GM21528 (cell line): ENCODE data around the gene TYR.
"Not testable (repeated sequence)": the region's sequence is repeated elsewhere in the genome, so short reads cannot be mapped to it uniquely, and the experiment has no call there.

ENCODE experiments used
- ATAC-seq: cut with Tn5 transposase; IDR thresholded peaks from one replicate; pipeline ENCODE4 v1.9.1; 2021; ENCODE audit warnings: mild to moderate bottlenecking, moderate library complexity; ENCODE audit not compliant: unreplicated experiment, low FRiP score

Gene TYR

DNA sequence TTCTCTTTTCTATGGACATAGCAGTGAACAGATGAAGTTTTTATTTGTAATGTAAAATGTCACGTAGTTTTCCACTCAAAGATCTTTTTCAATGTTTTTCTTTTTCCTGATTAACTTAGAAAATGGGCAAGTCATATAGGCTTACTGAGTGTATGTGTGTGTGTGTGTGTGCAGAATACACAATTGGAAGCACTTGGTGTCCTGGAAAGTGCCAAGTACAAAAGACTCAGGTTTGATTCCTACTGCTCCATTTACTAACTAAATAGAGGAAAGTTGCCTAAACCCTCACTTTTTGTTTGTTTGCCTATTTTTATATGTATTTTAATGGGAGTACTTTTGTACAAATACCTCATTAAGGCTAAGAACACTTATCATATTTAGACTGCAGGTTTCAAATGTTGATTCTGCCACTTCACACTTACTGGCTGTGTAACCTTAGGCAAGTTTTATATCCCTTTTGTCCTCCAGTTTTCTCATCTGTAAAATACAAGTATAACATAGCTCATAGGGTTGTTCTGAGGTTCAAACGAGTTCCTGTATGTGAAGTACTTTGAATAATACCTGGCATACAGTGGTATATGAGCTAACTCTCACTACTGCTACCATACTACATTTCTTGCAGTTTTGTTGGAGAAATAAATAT is 90.1 kb downstream of the TYR start:
- no peak for ATAC-seq

DNA sequence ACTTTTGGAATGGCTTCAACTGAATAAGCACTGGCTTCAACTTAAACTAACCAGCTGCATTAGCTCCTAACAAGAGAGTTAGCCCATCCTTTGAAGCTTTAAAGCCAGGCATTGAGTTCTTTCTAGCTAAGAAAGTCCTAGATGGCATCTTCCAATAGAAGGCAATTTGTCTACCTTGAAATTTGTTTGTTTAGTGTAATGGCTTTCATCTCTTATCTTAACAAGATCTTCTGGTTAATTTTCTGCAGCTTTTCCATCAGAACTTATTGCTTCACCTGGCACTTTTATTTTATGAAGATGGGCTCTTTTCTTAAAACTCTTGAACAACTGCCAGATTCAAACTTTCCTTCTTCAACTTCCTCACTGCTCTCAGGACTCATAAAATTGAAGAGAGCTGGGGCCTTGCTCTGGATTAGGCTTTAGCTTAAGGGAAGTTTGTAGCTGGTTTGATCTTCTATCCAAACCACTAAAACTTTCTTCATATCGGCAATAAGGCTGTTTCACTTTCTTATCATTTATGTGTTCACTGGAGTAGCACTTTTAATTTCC is 94.9 kb downstream of the TYR start:
- ATAC-seq, result not testable (repeated sequence)

DNA sequence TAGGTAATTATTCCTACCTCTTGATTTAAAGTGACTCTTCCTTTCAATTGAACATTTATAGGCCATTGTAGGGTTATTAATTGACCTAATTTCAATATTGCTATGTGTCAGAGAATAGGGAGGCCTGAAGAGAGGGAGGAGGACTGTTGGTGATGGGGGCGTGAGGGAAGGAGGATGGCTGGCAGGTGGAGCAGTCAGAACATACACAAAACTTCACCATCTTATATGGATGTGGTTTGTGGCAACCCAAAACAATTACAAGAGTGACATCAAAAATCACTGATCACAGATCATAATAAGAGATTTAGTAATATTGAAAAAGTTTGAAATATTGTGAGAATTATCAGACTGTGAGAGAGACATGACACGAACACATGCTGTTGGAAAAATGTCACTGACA is 95.5 kb downstream of the TYR start:
- not testable (repeated sequence) for ATAC-seq

DNA sequence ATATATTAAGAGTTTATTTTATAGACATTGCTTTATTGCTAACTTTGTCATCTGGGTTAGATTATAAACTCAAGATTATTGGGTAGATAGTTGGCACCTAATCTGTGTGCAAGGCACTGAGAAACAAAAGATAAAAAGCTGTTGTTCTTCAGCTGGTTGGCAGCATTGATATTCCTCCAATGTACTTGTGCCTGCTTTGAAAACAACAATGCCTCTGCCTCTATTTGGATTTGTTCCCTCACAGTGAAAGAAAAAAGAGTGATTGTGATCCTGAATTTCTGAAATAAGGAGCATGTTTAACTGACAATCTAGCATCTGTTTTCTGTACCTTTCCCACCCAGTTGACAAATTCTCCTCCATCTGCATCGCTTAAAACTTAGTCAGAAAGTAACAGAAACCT is 98.3 kb downstream of the TYR start:
- ATAC-seq, result no peak

DNA sequence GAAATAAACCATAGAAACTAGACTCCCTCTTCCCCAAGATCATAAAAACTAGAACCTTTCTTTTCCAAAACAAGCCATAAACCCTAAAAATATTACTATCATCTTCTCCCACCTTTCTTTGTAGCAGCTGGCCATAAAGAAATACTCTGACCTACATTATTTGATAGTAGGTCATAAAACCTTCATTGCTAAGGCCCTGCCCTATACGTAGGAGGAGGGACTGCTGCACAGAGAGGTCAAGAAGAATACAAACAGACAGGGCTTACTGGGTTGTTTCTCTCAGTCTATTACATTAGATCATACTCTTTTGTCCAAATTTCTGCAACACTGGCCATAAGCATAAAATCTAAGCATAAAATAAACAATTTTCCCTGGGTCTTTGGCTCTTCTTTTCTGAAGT is 101.5 kb downstream of the TYR start:
- ATAC-seq, result no peak

DNA sequence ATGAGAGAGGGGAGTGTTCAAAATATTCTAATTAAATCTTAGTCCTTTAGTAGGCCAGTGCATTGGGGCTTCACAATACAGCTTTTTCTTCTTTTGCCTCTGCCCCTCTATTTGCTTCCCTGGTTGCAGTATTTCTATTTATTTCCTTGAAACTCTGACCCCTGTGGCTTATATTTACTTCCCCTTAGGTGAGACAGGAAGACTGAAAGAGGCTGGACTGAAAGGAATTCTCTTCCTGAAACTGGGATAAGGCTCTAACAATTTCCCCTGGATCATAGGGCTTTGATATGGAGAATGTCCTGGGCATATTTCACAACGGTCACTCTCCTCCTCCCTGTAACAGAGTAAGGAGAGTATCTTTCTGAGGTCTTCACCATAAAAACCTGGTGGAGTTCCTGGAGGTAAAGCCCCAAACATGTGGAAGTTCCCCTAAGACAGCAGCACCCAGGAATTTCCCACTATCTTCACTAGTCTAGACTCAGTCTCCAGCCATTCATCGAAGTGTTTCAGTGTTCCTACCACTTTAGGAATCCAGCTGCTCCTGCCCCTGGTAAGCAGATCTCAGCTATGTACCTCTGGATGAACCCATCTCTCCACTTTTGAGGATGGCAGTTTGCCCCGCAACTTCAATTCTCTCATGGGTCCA is 103.5 kb downstream of the TYR start:
- not testable (repeated sequence) for ATAC-seq

DNA sequence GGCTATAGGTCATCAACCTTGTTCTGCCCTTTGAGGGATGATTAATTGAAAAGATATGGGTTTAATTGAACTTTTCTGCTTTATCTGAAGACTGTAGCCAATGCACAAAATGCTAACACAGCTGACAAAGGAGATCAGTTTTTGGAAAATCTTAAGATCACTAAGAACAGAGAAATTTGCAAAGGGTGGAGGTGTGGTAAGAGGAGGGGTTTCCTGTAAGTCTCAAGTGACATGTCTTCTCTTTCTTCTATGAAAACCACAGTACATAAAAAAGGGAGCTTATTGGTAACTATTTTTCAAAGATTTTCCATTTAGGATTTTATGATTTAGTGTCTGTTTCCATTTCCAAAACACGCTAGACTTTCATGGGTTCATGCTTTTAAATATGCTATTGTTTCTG is 108.9 kb downstream of the TYR start:
- not testable (repeated sequence) for ATAC-seq

DNA sequence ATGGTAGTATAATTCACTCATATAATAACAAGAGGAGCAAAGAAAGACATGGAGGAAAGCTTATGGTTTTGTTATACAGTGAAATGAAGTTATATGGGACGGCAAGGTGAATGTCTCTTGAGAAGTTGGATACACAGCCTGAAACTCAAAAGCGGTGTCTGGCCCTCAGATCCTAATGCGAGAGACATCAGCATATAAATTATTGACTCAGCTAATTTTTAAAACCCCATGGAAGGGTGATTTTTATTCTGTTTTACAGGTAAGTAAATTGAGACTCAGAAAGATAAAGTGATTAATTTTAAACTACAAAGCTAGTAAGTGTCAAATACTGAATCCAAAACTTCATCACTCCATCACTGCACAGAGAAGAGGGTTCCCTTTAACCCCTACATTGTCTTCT is 110.3 kb downstream of the TYR start:
- not testable (repeated sequence) for ATAC-seq

DNA sequence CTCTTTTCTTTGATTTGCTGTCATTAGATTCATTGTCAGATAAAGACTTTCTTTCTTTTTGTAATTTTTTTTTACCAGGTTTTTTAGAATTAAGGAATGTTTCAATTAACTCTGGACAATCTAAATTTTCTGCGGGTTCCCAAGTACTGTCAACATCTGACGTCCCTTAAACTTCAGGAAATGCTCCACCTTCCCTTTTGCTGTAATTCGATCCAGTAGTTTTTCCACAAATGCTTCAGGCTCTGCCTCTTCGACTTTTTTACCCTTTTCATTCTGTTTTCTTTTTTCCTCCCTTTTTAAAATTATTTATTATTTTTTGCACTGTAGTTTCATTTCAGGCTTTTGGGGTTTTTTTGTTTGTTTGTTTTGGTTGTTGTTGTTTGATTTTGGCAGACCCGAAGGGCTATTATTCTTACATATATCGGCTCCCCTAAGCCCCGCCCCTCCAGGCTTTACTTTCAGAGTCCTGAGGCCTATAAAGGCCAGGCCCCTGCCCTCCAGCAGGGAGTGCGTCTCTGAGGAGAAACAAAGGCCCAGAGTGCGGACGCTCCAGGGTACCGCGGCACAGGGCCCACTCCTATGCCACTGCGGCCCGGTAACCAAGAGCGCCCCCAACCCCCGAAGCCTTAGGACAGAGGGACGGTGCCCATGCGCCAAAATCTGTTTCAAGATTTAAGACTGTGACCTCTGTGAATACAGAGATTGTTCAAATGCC is 116.4 kb downstream of the TYR start:
- ATAC-seq, result no peak

DNA sequence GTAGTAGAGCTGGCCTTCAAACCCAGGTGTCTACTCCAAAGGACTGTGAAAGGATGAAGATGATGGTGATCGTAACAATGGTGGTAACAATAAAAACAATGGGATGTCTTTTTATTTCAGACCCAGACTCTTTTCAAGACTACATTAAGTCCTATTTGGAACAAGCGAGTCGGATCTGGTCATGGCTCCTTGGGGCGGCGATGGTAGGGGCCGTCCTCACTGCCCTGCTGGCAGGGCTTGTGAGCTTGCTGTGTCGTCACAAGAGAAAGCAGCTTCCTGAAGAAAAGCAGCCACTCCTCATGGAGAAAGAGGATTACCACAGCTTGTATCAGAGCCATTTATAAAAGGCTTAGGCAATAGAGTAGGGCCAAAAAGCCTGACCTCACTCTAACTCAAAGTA is 117.3 kb downstream of the TYR start:
- not testable (repeated sequence) for ATAC-seq

DNA sequence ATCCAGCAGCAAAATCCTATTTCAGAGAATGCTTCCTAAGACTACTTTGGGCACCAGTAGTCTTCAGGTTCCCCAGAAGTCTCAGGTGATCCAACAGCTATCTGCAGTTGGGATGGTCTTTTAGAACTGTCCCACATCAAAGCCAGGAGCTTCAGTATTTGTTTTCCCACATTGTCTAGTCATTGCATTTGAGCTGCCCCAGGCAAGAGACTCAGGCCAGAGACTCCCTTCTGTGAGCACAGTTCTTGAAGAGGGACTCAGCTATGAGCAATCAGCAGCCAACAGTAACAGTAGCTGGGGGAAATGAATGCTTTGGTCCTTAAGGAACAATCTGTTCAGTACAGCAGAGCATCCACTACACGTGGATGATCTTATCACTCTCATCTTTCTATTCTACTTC is 125.4 kb downstream of the TYR start:
- ATAC-seq, result not testable (repeated sequence)

DNA sequence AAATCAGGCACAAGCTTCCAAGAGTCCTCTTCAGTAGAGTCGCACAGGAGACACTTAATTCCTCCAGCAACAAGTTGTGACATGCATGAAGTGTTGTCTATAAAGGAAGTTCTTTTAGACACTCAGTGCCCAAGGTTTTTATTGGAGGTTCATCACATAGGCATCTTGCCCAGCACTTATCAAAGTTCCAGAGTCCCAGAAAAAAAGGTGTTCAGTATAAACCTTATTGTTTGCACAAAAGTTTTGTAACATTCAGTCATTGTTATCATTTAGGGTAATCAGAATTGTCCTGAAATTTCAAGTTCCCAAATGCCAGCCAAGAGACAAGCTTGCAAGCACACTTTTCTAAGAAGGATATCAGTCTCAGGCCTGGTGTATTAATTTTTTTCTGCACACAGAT is 130.6 kb downstream of the TYR start:
- not testable (repeated sequence) for ATAC-seq

DNA sequence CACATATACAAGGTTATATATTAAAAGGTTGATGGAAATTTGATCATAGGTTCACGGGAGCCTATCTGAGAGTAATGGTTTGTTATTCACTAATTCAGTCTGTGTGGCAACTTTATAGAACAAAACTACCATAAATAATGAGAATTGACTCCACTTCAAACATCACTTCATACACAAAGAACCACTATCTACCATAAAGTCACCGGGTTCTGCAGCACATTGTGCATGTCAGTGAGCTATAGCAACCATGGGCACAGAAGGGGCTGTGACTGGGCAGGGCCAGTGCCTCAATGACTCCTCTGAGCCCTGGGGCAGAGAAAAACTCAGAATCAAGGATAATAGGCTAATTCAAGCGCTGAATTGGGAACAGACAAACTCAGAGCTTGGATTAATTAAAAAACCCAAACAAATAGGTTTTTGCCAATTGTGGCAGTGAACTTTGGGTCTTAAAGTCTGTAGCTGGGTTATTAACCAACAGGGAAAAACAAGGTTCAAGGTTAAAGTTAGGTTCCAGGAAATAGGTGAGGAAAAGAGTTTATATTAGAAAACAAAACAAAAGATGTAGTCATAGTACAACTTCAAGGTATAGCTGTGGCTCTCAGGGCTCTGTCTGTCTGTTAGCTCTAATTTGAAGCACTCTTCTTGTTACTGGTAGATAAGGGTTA is 131.8 kb downstream of the TYR start:
- not testable (repeated sequence) for ATAC-seq

DNA sequence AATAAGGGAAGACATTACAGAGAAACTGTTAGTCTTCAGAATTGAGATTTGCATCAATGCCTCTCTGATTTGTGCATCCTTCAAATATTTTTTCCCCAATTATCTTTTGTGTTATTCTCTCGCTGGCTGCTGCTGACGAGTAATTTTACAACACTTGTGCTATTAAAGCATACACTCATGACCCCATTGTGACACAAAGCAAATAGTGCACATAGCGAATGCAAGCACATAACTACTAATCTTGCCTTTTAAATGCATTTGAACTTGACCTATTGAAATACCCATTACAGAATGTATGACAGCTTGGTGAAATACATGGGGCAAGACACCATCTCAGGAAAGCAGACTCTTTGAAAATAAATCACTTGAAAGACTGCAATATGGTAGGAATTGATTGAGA is 132.9 kb downstream of the TYR start:
- not testable (repeated sequence) for ATAC-seq

DNA sequence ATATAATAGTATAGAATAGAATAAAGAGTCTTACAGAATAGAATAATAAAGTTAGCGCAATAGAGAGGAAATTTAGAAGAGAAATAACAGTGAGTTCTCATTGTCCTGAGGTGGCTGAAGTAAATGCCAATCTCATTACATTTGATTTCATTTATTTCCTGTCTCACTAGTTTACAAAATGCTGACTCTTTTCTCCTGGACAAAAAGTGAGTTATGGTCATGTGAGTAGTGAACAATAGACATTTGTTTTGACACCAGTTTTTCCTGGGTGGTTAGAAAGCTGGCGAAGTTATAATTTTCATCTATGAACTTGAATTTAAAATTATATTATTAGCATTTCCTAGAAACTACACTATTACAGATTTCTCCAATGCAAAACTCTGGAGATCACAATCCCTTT is 143.7 kb downstream of the TYR start:
- ATAC-seq, result no peak

DNA sequence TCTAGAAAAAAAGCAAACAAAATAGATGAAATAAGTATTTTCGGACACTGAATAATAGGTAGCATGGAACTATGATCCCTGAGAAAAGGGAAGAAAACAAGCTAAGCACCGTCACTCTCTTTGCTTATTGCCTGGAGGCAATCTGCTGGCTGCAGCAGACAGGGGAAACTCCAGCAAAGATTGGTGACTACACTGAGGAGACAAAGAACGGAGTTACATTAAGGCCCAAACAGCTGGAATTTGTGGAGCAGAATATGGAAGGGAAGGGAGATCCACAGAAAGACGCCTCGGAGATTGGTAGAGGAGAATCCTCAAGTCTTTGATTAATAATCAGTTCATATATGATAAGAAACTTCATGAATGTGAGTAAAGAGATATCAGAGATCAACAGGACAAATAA is 150.2 kb downstream of the TYR start:
- ATAC-seq, result no peak

DNA sequence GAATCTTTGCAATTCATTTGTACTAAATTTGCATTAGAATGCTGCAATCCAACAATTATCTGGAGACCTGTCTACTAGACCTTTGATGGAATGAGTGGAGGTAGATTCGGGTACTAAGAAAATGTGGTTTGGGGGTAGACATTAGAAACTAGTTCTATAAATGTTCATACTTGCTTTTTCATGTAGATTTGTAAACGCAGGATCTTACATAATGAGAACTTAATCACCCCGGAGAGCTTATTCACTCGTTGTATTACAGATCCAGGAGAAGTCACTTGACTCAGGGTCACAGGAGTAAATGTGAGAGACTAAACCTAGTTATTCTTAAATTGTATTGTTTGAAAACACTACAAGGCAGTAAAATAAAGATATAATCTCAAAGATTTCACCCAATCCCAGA is 154.3 kb downstream of the TYR start:
- not testable (repeated sequence) for ATAC-seq

DNA sequence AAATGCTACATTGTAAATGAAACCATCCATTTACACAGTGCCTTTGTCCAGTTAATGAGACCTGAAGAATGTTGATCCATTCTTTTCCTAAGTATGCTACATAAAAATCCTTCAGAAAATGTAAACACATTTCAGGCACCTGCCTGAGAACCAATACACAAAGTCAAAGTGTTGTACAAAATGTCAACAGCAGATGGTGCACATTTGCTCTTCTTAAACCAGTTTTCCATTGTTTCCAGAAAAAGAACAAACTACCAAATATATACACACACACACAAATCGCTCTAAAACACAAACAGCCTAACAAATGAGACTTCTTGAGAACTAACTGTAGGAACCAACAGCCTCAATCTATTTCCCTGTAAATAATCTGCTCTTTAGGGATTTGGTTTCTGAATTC is 156.0 kb downstream of the TYR start:
- not testable (repeated sequence) for ATAC-seq

DNA sequence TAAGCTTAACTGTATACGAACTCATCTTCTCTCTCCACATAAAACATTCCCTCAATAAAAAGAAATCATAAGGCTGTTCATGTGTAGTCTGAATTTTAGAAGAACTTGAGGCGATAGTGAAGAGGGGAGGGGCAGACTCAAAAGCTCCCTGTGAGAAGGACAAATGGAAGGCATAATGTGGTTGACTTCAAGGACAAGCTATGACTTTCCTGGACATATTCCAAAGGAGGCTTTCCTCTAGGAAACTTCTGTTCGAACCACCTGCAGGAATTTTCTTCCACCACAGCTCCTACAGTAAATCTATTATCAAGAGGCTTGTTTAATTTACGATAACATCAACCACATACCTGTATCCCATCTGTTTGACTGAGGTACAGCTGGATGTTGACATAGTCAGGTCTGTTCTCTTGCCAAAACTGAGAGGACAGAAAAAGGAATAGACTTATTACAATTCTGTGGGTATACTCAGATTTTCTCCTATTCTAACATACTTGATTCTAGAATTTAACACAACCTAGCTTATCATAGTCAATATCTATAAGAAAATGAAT is 159.5 kb downstream of the TYR start:
- ATAC-seq, result not testable (repeated sequence)

DNA sequence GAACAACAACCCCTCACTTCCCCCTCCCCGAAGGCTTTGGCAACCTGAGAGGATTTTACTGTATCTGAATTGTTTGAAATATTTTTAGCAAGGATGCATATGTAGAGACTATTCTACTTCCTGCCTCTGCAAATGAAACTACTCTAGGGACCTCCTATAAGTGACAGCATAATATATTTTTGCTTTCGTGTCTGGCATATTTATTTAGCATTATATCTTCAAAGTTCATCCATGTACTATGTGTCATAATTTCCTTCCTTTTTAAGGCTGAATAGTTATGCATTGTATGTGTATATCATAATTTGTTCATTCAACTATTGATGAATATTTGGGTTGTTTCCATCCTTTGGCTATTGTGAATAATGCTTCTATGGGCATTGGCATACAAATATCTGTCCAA is 160.4 kb downstream of the TYR start:
- not testable (repeated sequence) for ATAC-seq

DNA sequence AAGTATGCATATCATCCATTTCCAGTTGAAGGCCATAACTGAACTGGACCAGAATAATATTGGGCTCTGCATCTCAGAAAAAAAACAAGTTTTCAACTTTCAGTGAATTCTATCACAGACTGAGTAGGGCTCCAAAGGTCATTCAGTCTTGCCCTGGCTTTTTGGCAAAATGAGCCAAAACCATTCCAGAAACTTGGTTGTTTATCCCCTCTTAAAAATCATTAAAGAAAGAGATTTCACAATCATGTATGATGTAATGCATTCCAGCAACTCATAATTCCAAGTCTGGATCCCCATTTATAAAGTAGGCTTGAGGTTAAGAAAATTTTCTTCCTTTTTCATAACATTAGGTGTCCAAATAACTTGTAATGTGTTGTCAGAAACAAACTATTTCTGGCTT is 162.8 kb downstream of the TYR start:
- ATAC-seq, result not testable (repeated sequence)
